KG1 (cell line): Measurements from ENCODE around the gene INTS11.

ENCODE experiments used
- DNase-seq: peaks from one replicate; lab custom pipeline; 2025; lab: John Stamatoyannopoulos, UW

Gene INTS11

DNA sequence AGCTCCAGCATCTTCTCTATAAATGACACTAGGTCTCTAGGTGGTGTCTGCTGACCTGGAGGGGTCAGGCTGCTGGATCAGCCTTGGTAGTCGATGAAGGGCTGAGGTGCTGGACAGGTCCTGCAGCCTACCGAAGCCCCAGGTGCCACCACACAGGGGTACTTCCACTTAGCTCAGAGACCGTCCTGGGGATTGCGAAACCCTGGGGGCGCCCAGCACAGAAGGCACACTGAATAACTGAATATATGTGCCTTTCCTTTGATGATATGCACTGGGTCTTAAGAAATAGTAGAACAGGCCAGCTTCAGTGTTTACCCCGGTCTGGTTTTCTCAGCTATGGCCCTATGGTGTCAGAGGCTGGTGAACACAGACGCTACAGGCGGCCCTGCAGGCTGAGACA, 61.7 kb downstream of the INTS11 start:
- DNase-seq = no peak

DNA sequence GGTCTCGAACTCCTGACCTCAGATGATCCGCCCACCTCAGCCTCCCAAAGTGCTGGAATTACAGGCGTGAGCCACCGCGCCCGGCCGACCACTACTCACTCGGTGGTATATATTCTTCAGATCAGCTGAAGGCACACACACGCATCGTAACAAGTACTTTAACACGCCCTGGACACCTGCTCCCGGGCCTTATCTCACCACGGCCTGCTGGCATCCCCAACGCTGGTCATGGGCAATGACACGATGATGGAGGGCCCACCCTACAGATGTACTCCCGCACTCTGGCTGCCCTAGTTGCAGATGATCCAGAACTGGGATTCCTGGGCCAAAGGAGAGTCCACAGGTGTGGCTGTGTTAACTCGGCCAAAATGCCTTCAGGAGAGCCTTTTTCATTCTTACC, 62.4 kb downstream of the INTS11 start:
- DNase-seq = no peak
